GM12891 (cell line): ENCODE measurements around the gene TSC22D1.

Source experiments
- POLR2A ChIP-seq: IDR thresholded peaks from 2 replicates; pipeline ENCODE4 v1.6.1; 2011; ENCODE audit warnings: low read depth, low read length, control low read depth
- POLR2AphosphoS5 ChIP-seq: IDR thresholded peaks from 2 replicates; pipeline ENCODE4 v1.6.1; 2011; ENCODE audit warnings: low read depth, low read length, control low read depth
- POU2F2 ChIP-seq: IDR thresholded peaks from 2 replicates; pipeline ENCODE4 v1.6.1; 2011; ENCODE audit warnings: low read depth, mild to moderate bottlenecking, control low read depth, low read length, moderate library complexity
- TAF1 ChIP-seq: IDR thresholded peaks from 2 replicates; pipeline ENCODE4 v1.6.1; 2011; ENCODE audit warnings: low read depth, low read length, control low read depth

GRCh38 chr13:44573071-44573470 is 3.1 kb downstream of the TSC22D1 start:
- no peak for TF ChIP-seq POLR2A
- no peak for TF ChIP-seq TAF1
- TF ChIP-seq POU2F2, result no peak
- no peak for TF ChIP-seq POLR2AphosphoS5
